K562 (cell line): ENCODE measurements around the gene TAC1.

ENCODE experiments used
- CBFA2T3 ChIP-seq: fragments of 450-650 bp; IDR thresholded peaks from 2 replicates; pipeline ENCODE4 v1.6.1; 2017
- COPS2 ChIP-seq: fragments of 450-650 bp; conservative IDR thresholded peaks from 2 replicates; pipeline ENCODE4 v1.6.1; 2016; ENCODE audit warnings: mild to moderate bottlenecking, moderate library complexity
- EGR1 ChIP-seq: fragments of 450-650 bp; conservative IDR thresholded peaks from 2 replicates; pipeline ENCODE4 v1.6.1; 2017; ENCODE audit warnings: mild to moderate bottlenecking
- FOXA1 ChIP-seq: fragments of 450-650 bp; IDR thresholded peaks from 2 replicates; pipeline ENCODE4 v1.6.1; 2016; ENCODE audit warnings: mild to moderate bottlenecking, borderline replicate concordance
- TCF3 ChIP-seq: sonication (generic); formaldehyde crosslinking; IDR thresholded peaks from 2 replicates; pipeline ENCODE4 v1.4.0; 2020; ENCODE audit warnings: mild to moderate bottlenecking, missing genetic modification reagents
- TF ChIP-seq, protein P1 (sequence below), 3 experiments: IDR thresholded peaks in 2 of 3; conservative IDR thresholded peaks in 1 of 3; 2 replicates each; pipeline ENCODE4 v1.5.1; 2011 to 2012; ENCODE audit warnings: low read length in 3 of 3, mild to moderate bottlenecking in 3 of 3, control low read depth in 2 of 3, improper control_type of control experiment in 1 of 3, inconsistent platforms in 1 of 3, low read depth in 1 of 3, mixed read lengths in 1 of 3, moderate library complexity in 1 of 3; ENCODE audit not compliant: insufficient read depth in 2 of 3

DNA sequence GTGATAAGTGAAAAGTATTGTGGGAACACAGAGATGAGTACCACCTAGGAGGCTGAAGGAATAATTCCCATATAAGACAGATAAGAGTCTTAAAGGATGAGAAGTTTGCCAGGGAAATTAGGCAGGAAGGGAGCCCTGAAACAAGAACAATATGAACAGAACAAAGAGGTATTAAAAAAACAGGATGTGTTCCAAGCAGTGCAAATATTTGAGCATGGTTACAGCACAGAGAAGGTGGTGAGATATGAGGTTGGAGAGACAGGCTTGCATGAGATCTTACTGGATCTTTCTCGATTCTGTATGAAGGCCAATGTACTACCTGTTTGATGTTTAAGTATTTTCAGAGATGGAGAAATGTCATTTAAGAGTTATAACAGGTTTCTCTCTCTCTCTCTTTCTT, 20.3 kb downstream of the TAC1 start:
- TF ChIP-seq CBFA2T3 (no peak), EGR1 (no peak), TCF3 (CRISPR knock-in tag) (no peak), COPS2 (no peak), FOXA1 (no peak)
- TF ChIP-seq, protein P1, sequence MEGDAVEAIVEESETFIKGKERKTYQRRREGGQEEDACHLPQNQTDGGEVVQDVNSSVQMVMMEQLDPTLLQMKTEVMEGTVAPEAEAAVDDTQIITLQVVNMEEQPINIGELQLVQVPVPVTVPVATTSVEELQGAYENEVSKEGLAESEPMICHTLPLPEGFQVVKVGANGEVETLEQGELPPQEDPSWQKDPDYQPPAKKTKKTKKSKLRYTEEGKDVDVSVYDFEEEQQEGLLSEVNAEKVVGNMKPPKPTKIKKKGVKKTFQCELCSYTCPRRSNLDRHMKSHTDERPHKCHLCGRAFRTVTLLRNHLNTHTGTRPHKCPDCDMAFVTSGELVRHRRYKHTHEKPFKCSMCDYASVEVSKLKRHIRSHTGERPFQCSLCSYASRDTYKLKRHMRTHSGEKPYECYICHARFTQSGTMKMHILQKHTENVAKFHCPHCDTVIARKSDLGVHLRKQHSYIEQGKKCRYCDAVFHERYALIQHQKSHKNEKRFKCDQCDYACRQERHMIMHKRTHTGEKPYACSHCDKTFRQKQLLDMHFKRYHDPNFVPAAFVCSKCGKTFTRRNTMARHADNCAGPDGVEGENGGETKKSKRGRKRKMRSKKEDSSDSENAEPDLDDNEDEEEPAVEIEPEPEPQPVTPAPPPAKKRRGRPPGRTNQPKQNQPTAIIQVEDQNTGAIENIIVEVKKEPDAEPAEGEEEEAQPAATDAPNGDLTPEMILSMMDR (IDR thresholded peaks at IDR 0.05 in 2 of 3, conservative IDR thresholded peaks at IDR 0.05 in 1 of 3; ENCODE audit: insufficient read depth in 2 of 3, low read depth in 1 of 3, low read length in 3 of 3), result no peak
